HG02870 (cell line): ENCODE measurements around the gene CYB561.

Experiments used
- ATAC-seq: cut with Tn5 transposase; IDR thresholded peaks from one replicate; pipeline ENCODE4 v1.9.1; 2021; ENCODE audit warnings: mild to moderate bottlenecking, moderate library complexity; ENCODE audit not compliant: unreplicated experiment

CYB561 gene

DNA sequence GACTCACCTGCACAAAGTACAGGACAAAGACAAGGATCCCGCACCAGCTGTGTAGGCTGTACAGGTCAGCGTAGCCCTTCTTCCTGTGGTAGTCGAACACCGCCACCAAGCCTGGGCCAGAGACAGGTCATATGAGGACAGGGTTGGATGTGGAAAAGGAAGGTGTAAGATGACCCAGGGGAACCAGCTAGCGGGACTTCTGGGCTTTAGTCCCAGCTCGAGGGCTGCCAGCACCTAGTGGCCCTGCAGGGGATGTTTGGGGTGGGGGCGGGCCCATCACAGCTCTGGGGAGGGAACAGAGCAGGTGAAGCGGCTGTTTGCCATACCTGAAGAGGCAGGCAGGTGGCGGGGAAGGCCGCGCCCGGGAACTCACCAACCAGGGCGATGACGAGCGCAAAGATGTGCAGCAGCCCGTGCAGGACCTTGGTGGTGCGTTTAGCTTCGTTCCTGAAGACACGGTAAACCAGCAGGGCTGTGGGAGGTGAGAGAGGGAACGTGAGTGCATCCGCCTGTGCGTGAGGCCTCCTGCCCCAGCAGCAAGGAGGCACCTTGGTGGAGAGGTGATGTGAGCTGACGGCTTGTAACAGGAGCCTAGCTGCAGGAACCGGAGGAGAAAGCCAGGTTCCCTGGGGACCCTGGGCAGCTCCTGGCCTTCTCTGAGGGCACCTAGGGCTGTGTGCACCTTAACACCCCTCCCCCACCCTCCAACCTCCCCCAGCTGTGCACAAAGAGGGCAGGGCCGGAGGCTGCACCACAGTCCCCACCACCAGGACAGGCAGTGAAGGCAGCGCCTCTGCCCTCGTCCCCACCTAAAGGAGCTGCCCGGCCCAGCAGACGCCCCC, 10.2 kb downstream of the CYB561 start:
- no peak for ATAC-seq

DNA sequence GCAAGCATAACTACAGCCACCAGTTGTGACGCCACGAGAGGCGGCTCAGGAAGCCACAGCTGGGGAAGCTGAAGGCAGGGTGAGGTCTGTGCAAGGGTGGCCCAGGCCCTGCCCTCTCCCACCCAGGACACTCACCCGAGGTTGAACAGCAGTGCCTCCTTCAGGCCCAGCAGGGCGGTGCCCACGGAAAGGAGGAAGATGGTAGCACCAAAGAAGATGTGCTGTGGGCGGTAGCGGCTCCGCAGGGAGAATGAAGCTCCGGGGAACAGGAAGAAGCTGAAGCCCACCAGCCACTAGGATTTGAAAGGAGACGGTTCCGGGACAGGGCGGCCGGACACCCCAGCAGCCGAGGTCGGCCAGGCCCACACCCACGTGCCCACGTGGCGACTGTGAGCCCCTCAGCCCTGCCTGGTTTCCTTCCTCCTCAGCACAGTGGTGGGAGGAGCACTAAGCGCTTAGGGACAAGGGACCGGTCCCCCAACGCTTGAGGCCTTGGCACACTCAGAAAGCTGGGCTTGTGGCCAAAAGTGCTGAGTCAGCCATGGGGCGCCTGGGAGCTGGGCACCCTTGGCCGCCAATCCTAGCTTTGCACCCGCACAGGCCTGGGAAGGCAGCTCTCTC, 11.0 kb downstream of the CYB561 start:
- ATAC-seq: no peak

DNA sequence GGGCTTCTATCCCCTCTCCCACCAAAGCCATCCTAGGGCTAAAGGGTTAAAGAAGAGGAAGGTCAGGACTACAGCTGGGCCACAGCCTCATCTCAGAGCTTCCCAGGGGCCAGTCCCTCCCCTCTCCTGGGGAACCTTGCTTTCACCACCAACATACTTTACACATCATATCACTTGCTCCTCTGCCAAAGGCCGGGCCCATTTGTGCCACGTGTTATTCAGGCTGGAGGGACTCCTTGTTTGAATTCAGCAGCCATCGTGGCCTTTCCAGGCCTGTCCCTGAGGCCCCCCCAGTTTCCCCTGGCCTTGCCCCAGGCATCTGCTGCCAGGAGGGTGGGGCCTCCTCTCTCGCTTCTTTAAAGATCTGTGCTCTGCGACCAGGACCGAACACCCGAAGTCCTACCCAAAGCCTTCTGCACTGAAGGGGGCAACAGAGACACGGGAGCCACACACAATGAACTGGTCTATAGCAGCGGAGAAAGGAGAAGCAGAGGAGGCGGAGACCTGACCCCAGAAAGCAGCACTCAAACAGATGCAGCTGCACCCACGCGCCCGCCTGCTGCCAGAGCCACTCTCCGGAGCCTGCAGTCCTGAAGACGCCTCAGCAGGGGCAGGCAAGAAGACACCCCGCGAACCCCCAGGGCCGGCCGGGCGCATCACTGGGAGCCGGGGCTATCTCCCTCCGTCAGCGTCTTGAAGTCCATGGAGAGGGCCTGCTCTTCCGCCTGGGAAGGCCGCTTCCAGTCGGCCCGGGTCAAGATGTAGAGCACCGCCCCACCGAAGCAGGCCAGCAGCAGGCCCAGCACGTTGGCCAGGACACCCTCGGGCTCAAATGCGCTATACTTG, 12.1 kb downstream of the CYB561 start:
- ATAC-seq: no peak

DNA sequence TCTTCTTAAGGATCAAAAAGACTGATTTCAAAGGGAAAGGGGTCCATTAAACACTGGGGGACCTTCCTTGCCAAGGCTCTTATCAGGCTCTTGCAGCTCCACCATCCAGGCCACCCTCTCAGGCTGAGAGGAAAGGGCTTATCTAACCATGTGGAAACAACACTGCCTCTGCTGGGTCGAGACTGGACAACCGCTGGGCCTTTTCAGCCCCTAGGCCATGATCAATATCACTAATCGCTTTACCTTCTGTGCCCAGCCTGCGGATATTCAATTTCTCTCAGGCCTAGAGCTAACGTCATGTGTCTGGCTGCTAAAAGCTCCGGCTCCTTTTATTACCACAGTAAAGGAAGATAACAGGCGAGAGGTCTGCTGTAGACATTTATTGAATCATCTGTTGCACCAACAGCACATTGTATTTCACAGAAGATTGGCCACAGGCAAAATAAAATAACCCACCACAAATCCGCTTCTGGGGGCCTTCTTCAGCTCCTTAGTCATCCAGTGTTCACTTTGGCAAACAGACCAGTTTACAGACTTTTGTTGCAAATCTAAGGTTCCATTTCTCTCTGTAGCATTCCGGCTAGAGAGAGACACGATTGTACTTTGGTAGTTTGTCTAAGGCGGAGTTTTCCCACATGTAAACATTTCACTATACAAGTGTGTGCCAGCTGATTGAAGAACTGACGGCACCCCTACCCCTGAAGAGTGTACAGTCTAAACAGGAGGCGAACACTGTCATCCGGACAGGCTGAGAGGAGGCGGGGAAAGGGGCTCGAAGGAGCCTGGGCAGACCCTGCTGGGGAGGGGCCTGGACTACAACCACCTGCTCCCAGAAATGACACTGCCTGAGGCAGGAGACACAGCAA, 13.9 kb downstream of the CYB561 start:
- ATAC-seq: no peak

DNA sequence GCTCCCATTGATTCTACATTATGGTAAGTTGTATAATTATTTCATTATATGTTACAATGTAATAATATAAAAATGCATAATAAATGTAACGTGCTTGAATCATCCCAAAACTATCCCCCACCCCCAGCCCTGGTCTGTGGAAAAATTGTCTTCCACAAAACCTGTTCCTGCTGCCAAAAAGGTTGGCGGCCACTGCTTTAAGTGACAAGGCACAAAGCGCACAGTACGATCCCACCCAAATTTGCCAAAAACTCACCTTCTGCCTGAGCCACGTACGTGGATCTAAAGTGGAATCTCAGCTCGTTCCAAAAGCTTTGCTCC, 14.5 kb downstream of the CYB561 start:
- no peak for ATAC-seq

DNA sequence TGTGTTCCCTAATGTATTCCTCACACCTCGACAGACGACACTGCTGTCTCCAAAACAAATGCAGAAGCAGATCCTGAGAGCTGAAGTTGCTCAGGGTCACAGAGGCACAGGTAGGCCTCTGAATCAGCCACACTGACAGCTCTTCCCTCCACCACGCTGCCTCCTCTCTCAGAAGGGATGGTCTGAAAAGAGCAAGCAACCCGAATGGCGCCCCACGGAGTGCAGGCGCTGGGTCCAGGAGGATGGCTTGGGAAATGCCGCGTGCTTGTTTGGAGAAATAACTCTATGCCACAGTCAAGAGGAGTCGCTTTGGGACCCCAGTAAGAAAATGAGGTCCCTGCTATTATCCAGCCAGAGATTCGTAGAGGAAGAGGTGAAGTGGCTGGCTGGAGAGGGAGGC, 15.9 kb downstream of the CYB561 start:
- no peak for ATAC-seq

DNA sequence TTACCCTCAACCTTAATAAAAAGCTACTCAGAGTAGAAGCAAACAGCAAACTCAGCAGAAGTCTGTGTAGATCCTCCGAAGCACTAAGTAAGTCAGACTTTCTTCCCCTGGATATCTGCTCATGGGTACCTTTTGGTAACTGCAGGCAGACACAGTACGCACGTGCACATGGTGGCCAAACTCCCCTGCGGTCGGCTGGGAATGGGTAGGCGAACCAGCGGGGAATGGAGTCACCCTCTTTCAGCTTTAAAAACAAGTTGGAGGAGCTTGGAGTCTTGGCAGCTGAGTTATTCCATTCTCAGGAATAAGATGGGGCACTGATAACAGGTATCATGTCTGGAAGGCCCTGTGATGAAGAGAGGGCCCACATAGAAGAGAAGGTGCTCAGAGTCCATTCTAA, 16.3 kb downstream of the CYB561 start:
- ATAC-seq: no peak

DNA sequence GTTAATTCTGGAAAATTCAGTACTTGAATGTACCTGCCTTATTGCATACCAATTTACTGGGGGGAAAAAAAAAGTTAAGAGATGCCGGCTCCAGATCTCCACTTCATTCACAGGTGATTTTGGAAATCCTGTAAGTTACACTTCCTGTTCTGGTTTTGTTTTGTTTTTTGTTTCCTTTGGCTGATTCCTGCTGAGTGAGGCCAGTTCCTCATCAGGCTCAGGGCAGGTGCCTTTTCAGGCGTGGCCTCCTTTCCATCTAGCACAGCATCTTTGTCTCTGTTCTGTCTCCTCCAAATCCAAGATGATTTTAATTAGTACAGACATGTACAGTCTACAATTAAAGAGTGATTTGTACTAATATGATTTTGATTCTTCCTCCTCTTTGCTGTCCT, 19.2 kb downstream of the CYB561 start:
- ATAC-seq: no peak

DNA sequence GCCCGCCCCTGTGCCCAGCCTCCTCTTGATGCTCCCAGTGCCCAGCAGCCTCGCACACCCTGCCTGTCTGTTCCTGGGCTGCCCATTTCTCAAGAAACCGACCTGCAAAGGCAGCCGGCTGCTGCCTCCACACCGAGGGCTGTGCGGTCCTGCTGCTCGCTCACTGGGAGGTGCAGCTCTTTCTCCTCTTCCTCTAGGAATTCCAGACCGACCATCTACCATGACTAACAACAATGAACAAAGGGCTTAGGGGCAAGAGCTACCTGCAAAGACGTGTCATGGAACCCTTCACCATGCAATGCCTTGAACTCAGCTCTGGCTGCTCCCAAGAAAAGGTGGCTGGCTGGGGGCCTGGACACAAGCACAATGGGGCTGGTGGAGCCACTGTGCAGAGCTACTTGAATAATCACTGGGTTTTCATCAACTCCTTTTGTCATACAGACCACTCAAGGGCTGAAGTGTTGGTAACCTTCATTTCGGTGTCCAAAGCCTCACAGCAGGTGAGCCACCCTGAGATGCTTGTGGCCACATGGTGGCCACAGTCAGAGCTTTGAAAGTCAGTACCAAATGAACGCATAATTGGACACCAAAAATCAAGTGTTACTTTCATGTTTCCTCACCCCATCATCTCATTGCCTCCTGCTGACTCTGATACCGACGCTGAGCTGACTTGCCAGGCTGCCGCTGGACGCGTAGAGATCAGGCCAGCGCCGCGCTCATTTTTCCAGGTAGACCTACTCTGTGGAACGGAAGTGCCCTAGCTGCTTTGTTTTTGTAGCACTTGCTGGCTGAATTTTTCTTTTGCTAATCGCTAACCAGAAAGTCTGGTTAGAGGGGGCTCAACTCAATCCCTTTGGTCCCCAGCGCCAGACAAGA, 19.8 kb downstream of the CYB561 start:
- ATAC-seq: no peak

DNA sequence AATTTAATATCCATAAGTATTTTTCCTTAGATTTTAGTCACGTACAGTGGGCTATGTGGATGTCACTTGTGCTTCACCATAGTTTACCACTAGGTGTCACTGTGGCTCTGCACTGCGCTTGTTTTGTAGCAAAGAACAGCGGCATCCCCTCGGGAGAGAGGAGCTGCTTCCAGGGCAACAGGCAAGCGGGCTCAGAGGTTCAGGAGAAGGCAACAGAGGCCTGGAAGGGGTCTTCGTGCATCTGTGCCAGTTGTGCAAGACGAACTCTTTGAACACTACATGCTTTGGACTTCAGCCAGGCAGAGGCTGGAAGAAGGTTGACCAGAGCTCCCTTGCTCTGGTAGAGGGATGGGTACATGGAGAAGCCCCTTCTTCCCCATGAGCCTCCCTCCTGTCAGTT, 20.6 kb downstream of the CYB561 start:
- no peak for ATAC-seq

DNA sequence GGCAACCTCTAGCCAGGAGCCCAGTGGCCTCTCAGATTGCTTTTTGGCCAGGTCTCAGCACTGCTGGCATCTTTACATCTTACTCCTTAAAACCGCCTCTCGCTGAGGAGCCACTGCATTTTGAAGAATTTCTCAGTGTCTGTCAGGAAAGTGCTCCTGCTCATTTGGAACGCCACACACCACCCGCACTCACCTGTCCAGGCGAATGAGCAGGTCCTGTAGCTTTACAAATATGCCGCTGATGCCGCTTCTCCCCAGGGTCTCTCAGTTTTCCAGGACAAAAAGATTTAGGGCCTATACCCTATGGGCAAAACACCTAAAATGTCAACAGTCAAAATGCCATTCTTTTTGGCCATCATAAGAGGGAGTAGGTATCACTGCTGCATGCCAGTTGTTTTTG, 22.1 kb downstream of the CYB561 start:
- ATAC-seq: no peak

DNA sequence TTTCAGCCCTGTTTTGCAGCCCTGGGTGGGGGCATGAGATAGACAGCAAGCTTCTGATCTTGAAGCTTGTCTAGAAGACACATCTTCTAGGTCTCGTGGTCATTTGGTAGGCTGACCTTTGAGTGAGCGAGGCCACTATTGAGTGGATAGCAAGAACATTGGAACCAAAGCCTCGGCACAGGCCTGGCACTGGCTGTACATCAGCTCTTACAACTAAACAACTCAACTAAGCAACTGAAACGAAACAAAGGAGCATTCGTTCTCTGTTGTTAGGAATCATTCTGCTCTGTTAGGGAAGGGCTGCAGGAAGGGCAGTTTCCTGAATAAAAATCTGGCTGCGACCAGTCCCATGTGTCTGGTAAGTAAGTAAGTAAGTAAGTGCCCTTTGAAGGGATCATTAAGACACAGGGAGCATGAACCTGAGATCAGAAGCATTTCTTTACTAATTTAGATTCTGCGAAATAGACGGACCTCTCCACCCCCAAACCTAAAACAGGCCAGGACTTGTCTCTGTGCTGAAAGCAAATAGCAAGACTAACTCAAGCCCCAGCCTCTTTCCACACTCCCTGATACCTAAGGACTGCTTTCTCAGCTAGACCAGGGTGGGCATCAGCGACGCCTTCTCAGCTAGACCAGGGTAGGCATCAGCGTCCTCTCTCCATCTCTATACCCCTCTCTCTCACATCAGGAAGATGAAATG, 22.7 kb downstream of the CYB561 start:
- no peak for ATAC-seq

DNA sequence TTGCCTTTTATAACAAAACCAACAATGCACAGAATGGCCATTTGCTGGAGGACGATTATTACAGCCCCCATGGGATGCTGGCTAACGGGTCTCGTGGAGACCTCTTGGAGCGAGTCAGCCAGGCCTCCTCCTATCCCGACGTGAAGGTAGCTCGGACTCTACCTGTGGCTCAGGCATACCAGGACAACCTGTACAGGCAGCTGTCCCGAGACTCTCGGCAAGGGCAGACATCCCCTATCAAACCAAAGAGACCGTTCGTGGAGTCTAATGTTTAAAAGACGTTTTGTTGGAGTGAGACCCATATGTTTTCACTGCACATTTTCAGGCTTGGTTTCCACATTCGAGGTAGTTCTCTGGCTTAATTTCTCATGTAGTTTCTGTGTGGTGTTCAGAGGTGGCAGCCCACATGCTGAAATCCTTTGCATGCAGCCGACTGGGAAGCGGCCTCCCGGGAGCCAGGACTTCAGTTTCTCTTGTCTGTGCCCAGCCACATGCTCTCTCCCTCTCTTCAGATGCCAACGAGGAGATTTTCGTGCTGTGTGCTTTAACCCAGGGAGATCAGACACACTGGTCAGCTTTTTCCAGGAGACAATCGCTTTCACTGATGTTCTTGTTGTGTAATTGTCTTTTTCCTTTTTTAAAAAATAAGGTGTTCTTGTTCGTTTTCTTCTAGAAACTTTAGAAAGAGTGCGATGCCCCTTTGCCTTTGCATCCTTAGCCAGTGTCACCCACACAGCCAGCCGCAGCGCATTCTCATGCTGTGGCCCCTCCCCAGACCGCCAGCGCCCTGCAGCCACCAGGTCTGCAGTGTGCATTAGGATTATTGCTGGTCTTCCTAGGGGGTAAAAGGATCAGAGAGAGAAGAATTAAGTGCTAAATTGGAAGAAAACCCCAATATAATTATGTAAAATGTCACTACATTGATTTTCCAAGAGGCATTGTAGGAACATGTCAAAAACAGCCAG, 24.1 kb downstream of the CYB561 start:
- no peak for ATAC-seq

DNA sequence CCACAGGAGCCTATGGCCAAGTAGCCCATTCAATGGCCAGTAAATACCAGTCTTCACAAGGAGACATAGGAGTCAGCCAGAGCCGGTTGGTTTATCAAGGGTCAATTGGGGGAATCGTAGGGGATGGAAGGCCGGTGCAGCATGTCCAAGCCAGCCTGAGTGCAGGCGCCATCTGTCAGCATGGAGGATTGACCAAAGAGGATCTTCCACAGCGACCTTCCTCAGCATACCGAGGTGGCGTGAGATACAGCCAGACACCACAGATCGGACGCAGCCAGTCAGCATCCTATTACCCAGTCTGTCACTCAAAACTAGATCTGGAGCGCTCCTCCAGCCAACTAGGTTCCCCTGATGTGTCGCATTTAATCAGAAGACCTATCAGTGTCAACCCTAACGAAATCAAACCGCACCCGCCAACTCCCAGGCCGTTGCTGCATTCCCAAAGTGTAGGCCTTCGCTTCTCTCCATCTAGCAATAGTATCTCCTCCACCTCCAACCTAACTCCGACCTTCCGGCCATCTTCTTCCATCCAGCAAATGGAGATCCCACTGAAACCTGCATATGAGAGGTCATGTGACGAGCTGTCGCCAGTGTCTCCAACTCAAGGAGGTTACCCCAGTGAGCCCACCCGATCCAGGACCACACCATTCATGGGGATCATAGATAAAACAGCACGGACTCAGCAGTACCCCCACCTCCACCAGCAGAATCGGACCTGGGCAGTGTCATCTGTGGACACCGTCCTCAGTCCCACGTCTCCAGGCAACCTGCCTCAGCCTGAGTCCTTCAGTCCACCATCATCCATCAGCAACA, 25.0 kb downstream of the CYB561 start:
- no peak for ATAC-seq

DNA sequence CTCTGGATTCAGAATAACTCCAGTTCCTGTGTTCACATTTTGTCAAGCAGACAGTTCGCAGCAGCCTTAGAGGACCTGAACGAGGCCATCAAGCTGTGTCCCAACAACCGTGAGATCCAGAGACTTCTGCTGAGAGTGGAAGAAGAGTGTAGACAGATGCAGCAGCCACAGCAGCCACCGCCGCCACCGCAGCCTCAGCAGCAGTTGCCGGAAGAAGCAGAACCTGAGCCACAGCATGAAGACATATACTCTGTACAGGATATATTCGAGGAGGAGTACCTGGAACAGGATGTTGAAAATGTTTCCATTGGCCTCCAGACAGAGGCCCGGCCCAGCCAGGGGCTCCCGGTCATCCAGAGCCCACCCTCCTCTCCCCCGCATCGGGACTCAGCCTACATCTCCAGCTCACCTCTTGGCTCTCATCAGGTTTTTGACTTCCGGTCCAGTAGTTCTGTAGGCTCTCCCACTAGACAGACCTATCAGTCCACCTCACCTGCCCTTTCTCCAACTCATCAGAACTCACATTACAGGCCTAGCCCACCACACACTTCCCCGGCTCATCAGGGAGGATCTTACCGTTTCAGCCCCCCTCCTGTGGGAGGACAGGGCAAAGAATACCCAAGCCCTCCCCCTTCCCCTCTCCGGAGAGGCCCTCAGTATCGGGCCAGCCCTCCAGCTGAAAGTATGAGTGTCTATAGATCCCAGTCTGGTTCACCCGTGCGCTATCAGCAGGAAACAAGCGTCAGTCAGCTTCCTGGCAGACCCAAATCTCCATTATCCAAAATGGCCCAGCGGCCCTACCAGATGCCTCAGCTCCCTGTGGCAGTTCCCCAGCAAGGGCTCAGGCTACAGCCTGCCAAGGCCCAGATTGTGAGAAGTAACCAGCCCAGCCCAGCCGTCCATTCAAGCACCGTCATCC, 25.9 kb downstream of the CYB561 start:
- ATAC-seq: no peak

DNA sequence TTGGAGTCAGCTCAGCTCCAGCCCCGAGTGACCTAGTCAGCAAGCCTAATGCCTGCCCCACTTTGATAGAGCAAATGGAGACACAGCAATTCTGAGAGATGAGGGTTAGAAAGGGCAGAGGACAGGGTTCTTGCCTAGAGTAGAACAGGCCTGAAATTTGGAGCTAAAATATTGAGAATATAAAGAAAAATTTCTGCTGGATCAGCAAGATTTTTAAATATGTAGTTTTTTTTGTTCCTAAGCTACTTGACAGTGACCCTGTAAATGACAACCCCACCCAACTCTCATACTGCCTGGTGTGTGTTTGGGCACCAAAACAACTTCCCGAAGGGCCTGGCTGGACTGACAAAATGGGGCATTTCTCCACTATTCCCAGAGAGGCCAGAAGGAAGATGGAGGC, 26.7 kb downstream of the CYB561 start:
- ATAC-seq: no peak
